ENCODE data around the gene ACP2. TPM values are rescaled to one million over a fixed set of nuclear protein-coding genes. Genes with fewer than 3 reads are reported as not detected.

Gene ACP2
- total and polyA plus RNA-seq, 12 donors: 39.8 to 127 (median 73.6) TPM

DNA sequence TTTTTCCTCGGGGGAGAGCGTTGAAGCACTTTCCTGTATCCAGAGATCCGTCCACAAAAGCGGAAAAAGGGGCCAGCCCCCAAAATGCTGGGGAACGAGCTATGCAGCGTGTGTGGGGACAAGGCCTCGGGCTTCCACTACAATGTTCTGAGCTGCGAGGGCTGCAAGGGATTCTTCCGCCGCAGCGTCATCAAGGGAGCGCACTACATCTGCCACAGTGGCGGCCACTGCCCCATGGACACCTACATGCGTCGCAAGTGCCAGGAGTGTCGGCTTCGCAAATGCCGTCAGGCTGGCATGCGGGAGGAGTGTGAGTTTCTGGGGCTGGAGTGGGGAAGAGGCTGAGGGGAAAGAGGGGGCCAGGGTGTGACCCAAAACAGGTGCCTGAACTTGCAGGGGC lies 11.8 kb upstream of the ACP2 start:
- TF ChIP-seq CTCF (IDR thresholded peaks at IDR 0.05): no peak
- no peak for TF ChIP-seq POLR2A (IDR thresholded peaks at IDR 0.05)
- no peaks in the 10 kb centered on the region for H3K9me3 ChIP-seq (replicated peaks in 1 of 3)
- intact Hi-C loops (cut with DNase I): loop anchor here (5.0 to 10.0 kb wide), 3 partner anchors 73 to 94 kb away; partner anchors contain the start of genes PACSIN3 (in 2 of the 2) and MYBPC3 (in 1 of the 2)
- peaks cover 28 to 52% of the 10 kb centered on the region in 2 donors for H3K4me1 ChIP-seq (replicated peaks in 1 of 2)
- H3K36me3 ChIP-seq (replicated peaks in 1 of 2): peaks cover 0 to 8% of the 10 kb centered on the region in 2 donors
- H3K27me3 ChIP-seq: no peaks in the 10 kb centered on the region
- peak overlapping the region in 1 of 5 donors; percentile 64 for H3K27ac ChIP-seq
- DNase-seq: no peak
- no peak overlapping the region for H3K4me3 ChIP-seq
- WGBS, 4 donors: 82 to 84% (median 84%) methylated on average over 19 of the region's 19 CpGs

- Histone ChIP-seq H3K36me3 (replicated peaks in 1 of 2) (peaks cover 0 to 6% of the 10 kb centered on the region in 2 donors), H3K27me3 (no peaks in the 10 kb centered on the region), H3K27ac (peak overlapping the region in 2 of 5 donors; percentile 3 to 64), H3K9me3 (replicated peaks in 1 of 3) (no peaks in the 10 kb centered on the region), H3K4me1 (replicated peaks in 1 of 2) (peaks cover 36 to 54% of the 10 kb centered on the region in 2 donors), H3K4me3 (no peak overlapping the region)
- peak in 4 of 7 donors; percentile 32 to 58 (median 50) for DNase-seq
- TF ChIP-seq POLR2A (IDR thresholded peaks at IDR 0.05) (no peak), CTCF (IDR thresholded peaks at IDR 0.05) (peak; percentile 46 to 63 (median 56))
- 41 to 70% (median 44%) methylated on average over 6 to 10 of the region's 10 CpGs for WGBS, 4 donors
- intact Hi-C loops (cut with DNase I): no loop called here
Observed at GRCh38 chr11:47259232-47259977, 10.8 kb upstream of the ACP2 start.

- Histone ChIP-seq H3K4me1 (replicated peaks in 1 of 2) (peaks cover 43 to 64% of the 10 kb centered on the region in 2 donors), H3K27me3 (no peaks in the 10 kb centered on the region), H3K9me3 (replicated peaks in 1 of 3) (no peaks in the 10 kb centered on the region), H3K36me3 (replicated peaks in 1 of 2) (peaks cover 0 to 4% of the 10 kb centered on the region in 2 donors), H3K27ac (peak overlapping the region; percentile 24 to 81 (median 63)), H3K4me3 (peak overlapping the region in 2 of 4 donors; percentile 23 to 44)
- no peak for DNase-seq
- WGBS, 4 donors: 57 to 69% (median 63%) methylated on average over 8 to 11 of the region's 11 CpGs
- TF ChIP-seq POLR2A (IDR thresholded peaks at IDR 0.05): no peak
- no peak for TF ChIP-seq CTCF (IDR thresholded peaks at IDR 0.05)
- intact Hi-C loops (cut with DNase I): no loop called here
Observed at GRCh38 chr11:47258317-47258902, 9.8 kb upstream of the ACP2 start.

GRCh38 chr11:47257517-47258316 lies 9.1 kb upstream of the ACP2 start, which contains the start of gene NR1H3:
NR1H3 (plus strand) TSS chr11:47257996; CDS start chr11:47259217, 1,221 bp downstream.
- Histone ChIP-seq H3K4me3 (peak within 1 kb of the TSS in 2 of 4 donors; percentile 23 to 44), H3K27ac (peak within 1 kb of the TSS; percentile 38 to 81 (median 63)), H3K4me1 (replicated peaks in 1 of 2) (peaks cover 43 to 65% of the 10 kb centered on the region in 2 donors), H3K36me3 (replicated peaks in 1 of 2) (peaks cover 0 to 4% of the 10 kb centered on the region in 2 donors), H3K9me3 (replicated peaks in 1 of 3) (no peaks in the 10 kb centered on the region), H3K27me3 (no peaks in the 10 kb centered on the region)
- intact Hi-C loops (cut with DNase I): no loop called here
- 3 to 17% (median 12%) methylated on average over 5 to 15 of the region's 15 CpGs for WGBS, 4 donors
- DNase-seq: peak; percentile 71 to 90 (median 88)
- TF ChIP-seq POLR2A (IDR thresholded peaks at IDR 0.05) (peak in 1 of 2 donors; percentile 23), CTCF (IDR thresholded peaks at IDR 0.05) (peak; percentile 32 to 65 (median 56))

All from adrenal gland (tissue), 12 donors.